Measurements from ENCODE around the gene RTF1. TPM values are rescaled to one million over a fixed set of nuclear protein-coding genes. Genes with fewer than 3 reads are reported as not detected.
A peak's percentile ranks its signal among the peaks of the same experiment; 100 is the strongest.

Gene RTF1
- total RNA-seq, 1 donor from 2014 or later = 9.4 TPM

GRCh38 chr15:41487381-41487780 lies 70.5 kb downstream of the RTF1 start:
- DNase-seq (ENCODE audit: low spot score in 2 of 2) = no peak
- no peaks in the 10 kb centered on the region for H3K36me3 ChIP-seq
- H3K27ac ChIP-seq = no peak overlapping the region
- no peaks in the 10 kb centered on the region for H3K27me3 ChIP-seq
- peaks cover under 1 to 1% of the 10 kb centered on the region in 2 donors for H3K4me1 ChIP-seq
- no peak for TF ChIP-seq CTCF (IDR thresholded peaks at IDR 0.05)
- no peak overlapping the region for H3K4me3 ChIP-seq
- H3K9me3 ChIP-seq = no peaks in the 10 kb centered on the region
- intact Hi-C loops (cut with DNase I) = no loop called here

DNA sequence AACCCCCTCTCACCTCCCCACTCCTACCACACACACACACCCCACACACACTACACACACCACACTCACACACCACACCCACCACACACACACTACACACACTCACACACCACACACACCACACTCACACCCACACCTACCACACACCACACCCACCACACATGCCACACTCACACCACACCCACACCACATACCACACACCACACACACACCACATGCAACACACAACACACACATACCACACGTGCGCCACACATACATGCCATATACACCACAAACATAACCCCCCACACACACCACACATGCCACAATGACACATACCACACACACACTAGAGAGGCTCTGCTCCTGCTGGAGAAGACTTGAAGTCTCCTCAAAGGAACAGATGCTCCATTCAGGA lies 70.9 kb downstream of the RTF1 start:
- Histone ChIP-seq H3K36me3 (no peaks in the 10 kb centered on the region), H3K27ac (no peak overlapping the region), H3K4me3 (no peak overlapping the region), H3K9me3 (no peaks in the 10 kb centered on the region), H3K4me1 (peaks cover 5 to 6% of the 10 kb centered on the region in 2 donors), H3K27me3 (no peaks in the 10 kb centered on the region)
- intact Hi-C loops (cut with DNase I) = no loop called here
- DNase-seq (ENCODE audit: low spot score in 2 of 2) = no peak
- TF ChIP-seq CTCF (IDR thresholded peaks at IDR 0.05) = no peak

DNA sequence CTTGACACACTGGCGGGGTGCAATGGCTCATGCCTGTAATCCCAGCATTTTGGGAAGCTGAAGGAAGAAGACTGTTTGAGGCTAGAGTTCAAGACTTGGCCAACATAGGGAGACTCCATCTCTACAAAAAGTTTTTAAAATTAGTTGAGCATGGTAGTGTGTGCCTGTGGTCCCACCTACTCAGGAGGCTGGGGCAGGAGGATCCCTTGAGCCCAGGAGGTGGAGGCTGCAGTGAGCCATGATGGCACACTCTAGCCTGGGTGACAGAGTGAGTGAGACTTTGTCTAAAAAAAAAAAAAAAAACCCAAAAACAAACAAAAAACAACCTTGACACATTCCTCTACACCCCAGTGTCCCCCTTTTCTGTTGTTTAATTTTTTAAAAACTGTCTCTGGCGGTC lies 72.7 kb downstream of the RTF1 start:
- H3K4me3 ChIP-seq = no peak overlapping the region
- no peak overlapping the region for H3K27ac ChIP-seq
- no peak for DNase-seq (ENCODE audit: low spot score in 2 of 2)
- TF ChIP-seq CTCF (IDR thresholded peaks at IDR 0.05) = no peak
- peaks cover 6% of the 10 kb centered on the region for H3K27me3 ChIP-seq
- H3K4me1 ChIP-seq = peaks cover 12 to 17% of the 10 kb centered on the region in 2 donors
- H3K9me3 ChIP-seq = no peaks in the 10 kb centered on the region
- no peaks in the 10 kb centered on the region for H3K36me3 ChIP-seq
- intact Hi-C loops (cut with DNase I) = no loop called here

DNA sequence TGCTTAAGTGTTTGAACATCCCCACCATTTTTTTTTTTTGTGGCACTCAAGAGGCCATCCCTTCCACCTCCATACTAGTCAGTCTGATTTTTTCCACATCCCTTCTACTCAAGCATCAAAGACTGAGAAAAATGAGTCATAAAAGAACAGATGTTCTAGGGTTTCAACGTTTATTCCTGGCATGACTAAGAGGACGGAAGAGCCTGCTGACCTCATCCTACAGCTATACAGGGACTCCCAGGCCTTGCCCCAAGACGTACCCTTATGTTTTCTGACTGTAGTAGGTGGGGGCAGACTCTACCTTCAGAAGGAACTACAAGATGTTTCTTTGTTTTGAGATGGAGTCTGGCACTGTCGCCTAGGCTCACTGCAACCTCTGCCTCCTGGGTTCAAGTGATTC lies 73.5 kb downstream of the RTF1 start:
- DNase-seq (ENCODE audit: low spot score in 2 of 2) = no peak
- Histone ChIP-seq H3K36me3 (no peaks in the 10 kb centered on the region), H3K9me3 (no peaks in the 10 kb centered on the region), H3K27me3 (peaks cover 6% of the 10 kb centered on the region), H3K27ac (no peak overlapping the region), H3K4me3 (no peak overlapping the region), H3K4me1 (peaks cover 12 to 24% of the 10 kb centered on the region in 2 donors)
- intact Hi-C loops (cut with DNase I) = no loop called here
- no peak for TF ChIP-seq CTCF (IDR thresholded peaks at IDR 0.05)

DNA sequence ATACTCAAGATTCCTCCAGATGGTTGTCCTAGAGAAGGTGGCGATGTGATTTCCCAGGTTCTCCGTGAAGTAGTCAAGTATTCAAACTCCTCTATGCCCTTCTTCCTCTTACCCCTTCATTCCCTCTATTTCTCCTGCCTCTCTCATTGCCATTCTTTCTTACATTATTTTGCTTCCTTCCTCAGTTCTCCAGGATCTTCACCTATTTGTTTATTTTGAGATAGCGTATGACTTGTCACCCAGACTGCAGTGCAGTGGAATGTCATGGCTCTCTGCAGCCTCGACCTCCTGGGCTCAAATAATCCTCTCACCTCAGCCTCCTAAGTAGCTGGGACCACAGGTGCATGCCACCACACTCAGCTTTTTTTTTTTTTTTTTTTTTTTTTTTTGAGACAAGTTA lies 75.0 kb downstream of the RTF1 start:
- H3K36me3 ChIP-seq = no peaks in the 10 kb centered on the region
- H3K27ac ChIP-seq = no peak overlapping the region
- H3K9me3 ChIP-seq = no peaks in the 10 kb centered on the region
- H3K27me3 ChIP-seq = peaks cover 6% of the 10 kb centered on the region
- no peak overlapping the region for H3K4me3 ChIP-seq
- DNase-seq (ENCODE audit: low spot score in 2 of 2) = no peak
- peaks cover 12 to 25% of the 10 kb centered on the region in 2 donors for H3K4me1 ChIP-seq
- no peak for TF ChIP-seq CTCF (IDR thresholded peaks at IDR 0.05)
- intact Hi-C loops (cut with DNase I) = no loop called here

GRCh38 chr15:41492597-41493204 lies 75.8 kb downstream of the RTF1 start:
- H3K9me3 ChIP-seq = no peaks in the 10 kb centered on the region
- no peaks in the 10 kb centered on the region for H3K36me3 ChIP-seq
- no peak for DNase-seq (ENCODE audit: low spot score in 2 of 2)
- peak overlapping the region; percentile 80 to 87 for H3K4me3 ChIP-seq
- no peak for TF ChIP-seq CTCF (IDR thresholded peaks at IDR 0.05)
- H3K27me3 ChIP-seq = peaks cover 6% of the 10 kb centered on the region
- intact Hi-C loops (cut with DNase I) = no loop called here
- H3K4me1 ChIP-seq = peaks cover 12 to 25% of the 10 kb centered on the region in 2 donors
- H3K27ac ChIP-seq = peak overlapping the region in 1 of 2 donors; percentile 29
